T-helper 1 cell treated with Interleukin-12 subunit alpha and Interleukin-12 subunit beta and Interleukin-4 antibody, amounts not matched to agents 30 μg/mL and 1 μg/mL, for 36 hours (primary cell): ENCODE data around the gene DPH2.
A peak's percentile ranks its signal among the peaks of the same experiment; 100 is the strongest.

ENCODE experiments used
- H3K27ac Mint-ChIP-seq: one replicate; pipeline ENCODE4 v1.8.0; 2021; ENCODE audit warnings: mild to moderate bottlenecking, mixed read lengths
- H3K27me3 Mint-ChIP-seq: one replicate; pipeline ENCODE4 v1.8.0; 2021; ENCODE audit warnings: low read depth, mixed read lengths
- H3K36me3 Mint-ChIP-seq: one replicate; pipeline ENCODE4 v1.8.0; 2021; ENCODE audit warnings: low read depth, mixed read lengths
- H3K4me1 Mint-ChIP-seq: one replicate; pipeline ENCODE4 v1.8.0; 2021; ENCODE audit warnings: low read depth, mixed read lengths
- H3K4me3 Mint-ChIP-seq: one replicate; pipeline ENCODE4 v1.8.0; 2021; ENCODE audit warnings: mild to moderate bottlenecking, moderate library complexity, mixed read lengths
- H3K9me3 Mint-ChIP-seq: one replicate; pipeline ENCODE4 v1.8.0; 2021; ENCODE audit warnings: mixed read lengths

Gene DPH2

GRCh38 chr1:43969746-43970466 is at the start of gene DPH2:
DPH2 (plus strand) TSS chr1:43970010; CDS start chr1:43970176, 166 bp downstream.
- peak within 1 kb of the TSS; percentile 82 for H3K27ac Mint-ChIP-seq
- H3K4me1 Mint-ChIP-seq = peaks cover 36% of the 10 kb centered on the region
- peak within 1 kb of the TSS; percentile 95 for H3K4me3 Mint-ChIP-seq
- no peaks in the 10 kb centered on the region for H3K9me3 Mint-ChIP-seq
- H3K27me3 Mint-ChIP-seq = no peaks in the 10 kb centered on the region
- peaks cover 6% of the 10 kb centered on the region for H3K36me3 Mint-ChIP-seq

GRCh38 chr1:43921022-43921421 is 48.8 kb upstream of the DPH2 start:
- H3K9me3 Mint-ChIP-seq = no peaks in the 10 kb centered on the region
- H3K4me1 Mint-ChIP-seq = peaks cover 8% of the 10 kb centered on the region
- H3K36me3 Mint-ChIP-seq = no peaks in the 10 kb centered on the region
- no peak overlapping the region for H3K4me3 Mint-ChIP-seq
- no peak overlapping the region for H3K27ac Mint-ChIP-seq
- no peaks in the 10 kb centered on the region for H3K27me3 Mint-ChIP-seq

- peaks cover 4% of the 10 kb centered on the region for H3K4me1 Mint-ChIP-seq
- no peaks in the 10 kb centered on the region for H3K36me3 Mint-ChIP-seq
- H3K27me3 Mint-ChIP-seq = no peaks in the 10 kb centered on the region
- no peaks in the 10 kb centered on the region for H3K9me3 Mint-ChIP-seq
- H3K4me3 Mint-ChIP-seq = no peak overlapping the region
- peak overlapping the region; percentile 28 for H3K27ac Mint-ChIP-seq
Measured at GRCh38 chr1:43924516-43924915, 45.3 kb upstream of the DPH2 start.

GRCh38 chr1:43925846-43926245 is 44.0 kb upstream of the DPH2 start:
- no peak overlapping the region for H3K27ac Mint-ChIP-seq
- no peaks in the 10 kb centered on the region for H3K9me3 Mint-ChIP-seq
- H3K36me3 Mint-ChIP-seq = no peaks in the 10 kb centered on the region
- no peaks in the 10 kb centered on the region for H3K4me1 Mint-ChIP-seq
- no peaks in the 10 kb centered on the region for H3K27me3 Mint-ChIP-seq
- no peak overlapping the region for H3K4me3 Mint-ChIP-seq

- Mint-ChIP-seq H3K9me3 (no peaks in the 10 kb centered on the region), H3K27ac (no peak overlapping the region), H3K27me3 (peaks cover 16% of the 10 kb centered on the region), H3K4me1 (peaks cover 2% of the 10 kb centered on the region), H3K4me3 (no peak overlapping the region), H3K36me3 (no peaks in the 10 kb centered on the region)
Measured at GRCh38 chr1:43930168-43930948, 39.5 kb upstream of the DPH2 start.

GRCh38 chr1:43930949-43931275 is 38.9 kb upstream of the DPH2 start:
- peaks cover 20% of the 10 kb centered on the region for H3K27me3 Mint-ChIP-seq
- no peaks in the 10 kb centered on the region for H3K9me3 Mint-ChIP-seq
- H3K27ac Mint-ChIP-seq = no peak overlapping the region
- no peak overlapping the region for H3K4me3 Mint-ChIP-seq
- H3K4me1 Mint-ChIP-seq = peaks cover 2% of the 10 kb centered on the region
- no peaks in the 10 kb centered on the region for H3K36me3 Mint-ChIP-seq

GRCh38 chr1:43931711-43932660 is 37.8 kb upstream of the DPH2 start:
- no peak overlapping the region for H3K4me3 Mint-ChIP-seq
- no peaks in the 10 kb centered on the region for H3K36me3 Mint-ChIP-seq
- no peak overlapping the region for H3K27ac Mint-ChIP-seq
- H3K4me1 Mint-ChIP-seq = peaks cover 2% of the 10 kb centered on the region
- H3K9me3 Mint-ChIP-seq = no peaks in the 10 kb centered on the region
- H3K27me3 Mint-ChIP-seq = peaks cover 20% of the 10 kb centered on the region

- H3K27ac Mint-ChIP-seq = no peak overlapping the region
- no peaks in the 10 kb centered on the region for H3K36me3 Mint-ChIP-seq
- no peaks in the 10 kb centered on the region for H3K9me3 Mint-ChIP-seq
- H3K4me3 Mint-ChIP-seq = no peak overlapping the region
- H3K27me3 Mint-ChIP-seq = peaks cover 20% of the 10 kb centered on the region
- H3K4me1 Mint-ChIP-seq = peaks cover 2% of the 10 kb centered on the region
Measured at GRCh38 chr1:43932786-43933385, 36.9 kb upstream of the DPH2 start.

- Mint-ChIP-seq H3K36me3 (no peaks in the 10 kb centered on the region), H3K4me3 (no peak within 1 kb of the TSS), H3K9me3 (no peaks in the 10 kb centered on the region), H3K27me3 (peaks cover 20% of the 10 kb centered on the region), H3K4me1 (peaks cover 2% of the 10 kb centered on the region), H3K27ac (no peak within 1 kb of the TSS)
Measured at GRCh38 chr1:43933386-43934100, 36.3 kb upstream of the DPH2 start, which contains the start of gene ARTN. ARTN (plus strand) TSS chr1:43933801; CDS start chr1:43935657, 1,856 bp downstream.

- Mint-ChIP-seq H3K27me3 (peaks cover 20% of the 10 kb centered on the region), H3K27ac (no peak overlapping the region), H3K9me3 (no peaks in the 10 kb centered on the region)
Measured at GRCh38 chr1:43934101-43934985, 35.5 kb upstream of the DPH2 start.

GRCh38 chr1:43934986-43935324 is 34.9 kb upstream of the DPH2 start:
- Mint-ChIP-seq H3K36me3 (peaks cover 3% of the 10 kb centered on the region), H3K27me3 (peaks cover 20% of the 10 kb centered on the region), H3K9me3 (no peaks in the 10 kb centered on the region), H3K4me1 (peaks cover 3% of the 10 kb centered on the region), H3K4me3 (no peak overlapping the region), H3K27ac (no peak overlapping the region)

More at GRCh38 chr1:43934101-43934985, 35.5 kb upstream of the DPH2 start:
- Mint-ChIP-seq H3K4me1 (peaks cover 2% of the 10 kb centered on the region), H3K36me3 (no peaks in the 10 kb centered on the region), H3K4me3 (no peak overlapping the region)

GRCh38 chr1:43935711-43936427 is 33.9 kb upstream of the DPH2 start:
- peaks cover 3% of the 10 kb centered on the region for H3K4me1 Mint-ChIP-seq
- H3K4me3 Mint-ChIP-seq = peak overlapping the region; percentile 9
- no peak overlapping the region for H3K27ac Mint-ChIP-seq
- peaks cover 20% of the 10 kb centered on the region for H3K27me3 Mint-ChIP-seq
- peaks cover 3% of the 10 kb centered on the region for H3K36me3 Mint-ChIP-seq
- no peaks in the 10 kb centered on the region for H3K9me3 Mint-ChIP-seq
